Subcutaneous adipose tissue (tissue), 4 donors: ENCODE results near the gene EFCAB9. TPM values are rescaled to one million over a fixed set of nuclear protein-coding genes. Genes with fewer than 3 reads are reported as not detected.

ENCODE experiments used
- CTCF ChIP-seq: fragments of 450-650 bp; IDR thresholded peaks from one replicate; pipeline ENCODE4 v1.5.1; 2016; ENCODE audit warnings: low read depth, mild to moderate bottlenecking, control low read depth, antibody characterized with exemption, moderate library complexity
- total RNA-seq, 4 donors: library from RNA; depleted of rRNA; stranded (reverse); fragments of >200 nt; gene quantifications; one replicate each; pipeline ENCODE4 v1.1.0, GENCODE V29; 2016

EFCAB9 gene
- total RNA-seq, 4 donors from 2014 or later = not detected

GRCh38 chr5:172168311-172168710 is 25.7 kb upstream of the EFCAB9 start:
- no peak for TF ChIP-seq CTCF

DNA sequence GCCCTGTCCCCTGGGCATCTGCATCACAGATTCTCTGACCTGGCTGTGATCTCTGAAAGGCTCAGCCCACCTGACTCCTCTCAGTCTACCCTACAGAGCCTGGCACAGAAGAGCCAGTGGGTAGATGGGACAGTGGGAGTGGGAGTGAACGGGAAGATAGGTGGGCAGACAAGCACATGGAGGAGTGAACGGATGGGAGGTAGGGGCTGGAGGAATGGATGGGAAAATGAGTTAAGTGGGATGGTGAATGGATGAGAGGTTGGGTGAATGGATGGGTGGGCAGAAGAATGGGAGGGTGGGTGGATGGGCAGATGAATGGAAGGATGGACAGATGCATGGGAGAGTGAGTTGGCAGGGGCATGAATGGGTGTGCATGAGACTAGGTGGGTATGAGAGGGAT is 24.8 kb upstream of the EFCAB9 start:
- TF ChIP-seq CTCF = no peak

DNA sequence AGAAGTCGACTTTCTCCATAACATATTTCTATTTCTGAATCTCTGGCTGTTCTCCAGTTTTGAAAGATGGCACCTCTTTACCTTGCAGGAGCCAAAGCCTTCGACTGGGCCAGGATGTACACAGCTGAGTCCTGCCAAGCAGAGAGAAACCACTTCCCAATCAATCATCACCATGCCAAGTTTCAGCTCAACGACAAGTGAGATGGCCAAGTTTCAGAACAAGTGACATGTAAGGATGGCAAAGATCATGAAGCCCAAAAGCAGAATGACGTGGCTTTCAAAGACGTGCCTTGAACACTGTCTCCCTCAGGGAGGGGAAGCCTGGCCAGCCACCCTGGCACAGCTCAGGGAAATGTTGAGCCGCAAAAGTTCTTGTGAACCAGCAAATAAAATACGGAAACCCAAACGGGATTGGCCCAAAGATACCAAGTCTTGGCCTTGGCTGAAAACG is 23.7 kb upstream of the EFCAB9 start:
- TF ChIP-seq CTCF = no peak

GRCh38 chr5:172171118-172171517 is 22.9 kb upstream of the EFCAB9 start:
- TF ChIP-seq CTCF = no peak

- no peak for TF ChIP-seq CTCF
Observed at GRCh38 chr5:172172912-172173563, 20.9 kb upstream of the EFCAB9 start.

DNA sequence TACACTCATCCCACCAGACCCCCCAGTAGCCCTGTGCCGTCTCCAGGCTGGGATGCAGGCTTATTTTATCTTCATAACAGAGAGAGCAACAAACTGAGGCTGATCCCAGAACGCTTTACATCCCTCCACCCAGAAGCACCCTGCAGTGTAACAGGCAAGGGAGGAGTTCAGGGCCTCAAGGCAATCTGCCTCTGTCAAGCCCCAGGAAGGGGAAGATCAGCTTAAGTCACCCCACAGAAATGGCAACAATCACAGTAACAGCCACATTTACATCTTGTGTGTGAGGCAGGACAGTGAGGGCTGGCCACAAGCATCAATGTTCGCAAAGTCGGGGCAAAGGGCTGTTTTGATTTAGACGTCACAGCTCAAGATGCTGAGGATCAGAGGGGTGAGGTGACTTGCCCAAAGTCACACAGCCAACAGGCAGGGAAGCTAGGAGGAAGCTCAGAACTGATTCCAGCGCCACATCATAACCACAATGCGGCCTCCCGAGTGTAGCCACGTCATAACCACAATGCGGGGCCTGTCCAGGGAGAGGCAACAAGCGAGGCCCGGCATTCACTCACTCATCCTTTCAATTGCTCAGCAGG is 20.3 kb upstream of the EFCAB9 start:
- no peak for TF ChIP-seq CTCF

GRCh38 chr5:172175263-172175719 is 18.7 kb upstream of the EFCAB9 start:
- TF ChIP-seq CTCF = no peak
